Gastrocnemius medialis (tissue), 4 donors: Measurements from ENCODE around the gene PDE6C. TPM values are rescaled to one million over a fixed set of nuclear protein-coding genes. Genes with fewer than 3 reads are reported as not detected.

ENCODE experiments used
- ATAC-seq, 2 donors: fragments of 150-250 bp; one replicate each; pipeline ENCODE4 v1.9.1; 2016
- DNase-seq, 2 donors: peaks; one replicate each; pipeline ENCODE4 v3.0.0-alpha.2; 2019
- H3K27ac ChIP-seq, 4 donors: fragments of 200-600 bp; sonication (generic); 1 replicate in 1 of 4; 2 replicates in 3 of 4; pipeline ENCODE4 v1.5.1; 2016 to 2018; ENCODE audit warnings: mild to moderate bottlenecking in 2 of 4, moderate library complexity in 1 of 4
- H3K27me3 ChIP-seq, 3 donors: fragments of 200-600 bp; sonication (generic) in 2 of 3; 1 replicate in 1 of 3; 2 replicates in 2 of 3; pipeline versions ENCODE4 v1.5.1 to v1.6.0; 2016 to 2019; ENCODE audit warnings: mild to moderate bottlenecking in 1 of 3, moderate library complexity in 1 of 3
- H3K36me3 ChIP-seq, 2 donors: fragments of 200-600 bp; sonication (generic) in 1 of 2; one replicate each; pipeline ENCODE4 v1.5.1; 2017 to 2018
- H3K4me1 ChIP-seq, 2 donors: fragments of 200-600 bp; sonication (generic) in 1 of 2; one replicate each; pipeline ENCODE4 v1.5.1; 2016 to 2017; ENCODE audit warnings: mild to moderate bottlenecking in 2 of 2
- H3K4me3 ChIP-seq, 4 donors: fragments of 200-600 bp; sonication (generic) in 3 of 4; 1 replicate in 1 of 4; 2 replicates in 3 of 4; pipeline ENCODE4 v1.5.1; 2016 to 2019; ENCODE audit warnings: mild to moderate bottlenecking in 2 of 4
- H3K9me3 ChIP-seq, 3 donors: fragments of 200-600 bp; sonication (generic) in 2 of 3; 1 replicate in 1 of 3; 2 replicates in 2 of 3; pipeline ENCODE4 v1.5.1; 2016 to 2019
- CTCF ChIP-seq, 5 experiments: fragments of 450-650 bp in 3 of 5; fragments of 200-600 bp in 2 of 5; sonication (generic) in 2 of 5; IDR thresholded peaks in 4 of 5; conservative IDR thresholded peaks in 1 of 5; 1 replicate in 4 of 5; 2 replicates in 1 of 5; pipeline ENCODE4 v1.5.1; 2016 to 2019; ENCODE audit warnings: antibody characterized with exemption in 5 of 5, mild to moderate bottlenecking in 3 of 5, moderate library complexity in 3 of 5
- POLR2A ChIP-seq, 2 donors: fragments of 450-650 bp; IDR thresholded peaks; one replicate each; pipeline ENCODE4 v1.6.1; 2017; ENCODE audit warnings: antibody characterized with exemption in 2 of 2, mild to moderate bottlenecking in 2 of 2, moderate library complexity in 2 of 2
- in situ Hi-C, 4 donors: fragments of 200-750 bp; cut with MboI; loops; one replicate each; pipeline versions ENCODE4 v1.15.0 to v1.8.0; 2017; ENCODE audit warnings: low sequenced_read_pairs in 4 of 4
- intact Hi-C: fragments of 100-400 bp; cut with DNase I; formaldehyde crosslinking; loops from one replicate; pipeline ENCODE4 v1.15.1; 2023; ENCODE audit warnings: low total_unique reads
- total RNA-seq, 4 donors: library from RNA; depleted of rRNA; stranded (reverse); fragments of >200 nt; gene quantifications; one replicate each; pipeline versions ENCODE4 v1.1.0 to v1.2.3, GENCODE V29; 2016

PDE6C gene
- total RNA-seq, result not detected

- no peak for TF ChIP-seq CTCF (IDR thresholded peaks at IDR 0.05 in 4 of 5, conservative IDR thresholded peaks at IDR 0.05 in 1 of 5)
- TF ChIP-seq POLR2A (IDR thresholded peaks at IDR 0.05), result no peak
- H3K4me1 ChIP-seq, result no peaks in the 10 kb centered on the region
- H3K9me3 ChIP-seq, result no peaks in the 10 kb centered on the region
- H3K4me3 ChIP-seq, result no peak within 1 kb of the TSS
- H3K27me3 ChIP-seq, result no peaks in the 10 kb centered on the region
- H3K27ac ChIP-seq, result no peak within 1 kb of the TSS
- H3K36me3 ChIP-seq, result no peaks in the 10 kb centered on the region
- DNase-seq (no peak), ATAC-seq (no peak)
- in situ Hi-C loops, result no loop called here
- intact Hi-C loops, result no loop called here
Observed at GRCh38 chr10:93612311-93612710, at the start of gene PDE6C. Gene PDE6C, plus strand, starts transcription at chr10:93612537. Its CDS starts 189 bp downstream, at chr10:93612726.

- TF ChIP-seq POLR2A (IDR thresholded peaks at IDR 0.05) (no peak), CTCF (IDR thresholded peaks at IDR 0.05 in 4 of 5, conservative IDR thresholded peaks at IDR 0.05 in 1 of 5) (no peak)
- in situ Hi-C loops (no loop called here), intact Hi-C loops (no loop called here)
- no peaks in the 10 kb centered on the region for H3K36me3 ChIP-seq
- H3K4me1 ChIP-seq, result no peaks in the 10 kb centered on the region
- no peaks in the 10 kb centered on the region for H3K9me3 ChIP-seq
- ATAC-seq (no peak), DNase-seq (no peak)
- H3K4me3 ChIP-seq, result no peak overlapping the region
- no peak overlapping the region for H3K27ac ChIP-seq
- peaks cover 24 to 32% (median 27%) of the 10 kb centered on the region in 3 donors for H3K27me3 ChIP-seq
Observed at GRCh38 chr10:93565446-93565845, 46.9 kb upstream of the PDE6C start.

- in situ Hi-C loops (no loop called here), intact Hi-C loops (no loop called here)
- TF ChIP-seq CTCF (IDR thresholded peaks at IDR 0.05 in 4 of 5, conservative IDR thresholded peaks at IDR 0.05 in 1 of 5), result no peak
- no peak for TF ChIP-seq POLR2A (IDR thresholded peaks at IDR 0.05)
- Histone ChIP-seq H3K4me3 (peak within 1 kb of the TSS in 3 of 4 donors; percentile 29 to 46 (median 39)), H3K27me3 (peaks cover 24 to 32% (median 27%) of the 10 kb centered on the region in 3 donors), H3K4me1 (no peaks in the 10 kb centered on the region), H3K9me3 (no peaks in the 10 kb centered on the region), H3K27ac (no peak within 1 kb of the TSS), H3K36me3 (no peaks in the 10 kb centered on the region)
- DNase-seq (peak in 1 of 2 donors; percentile 25), ATAC-seq (no peak)
Observed at GRCh38 chr10:93566435-93567276, 45.7 kb upstream of the PDE6C start, which contains the start of gene FFAR4. Gene FFAR4, plus strand, starts transcription at chr10:93566665. Its CDS starts 56 bp downstream, at chr10:93566721.

- Histone ChIP-seq H3K4me3 (peak overlapping the region in 2 of 4 donors; percentile 6 to 39), H3K36me3 (no peaks in the 10 kb centered on the region)
Observed at GRCh38 chr10:93567277-93568104, 44.8 kb upstream of the PDE6C start.

More at GRCh38 chr10:93567277-93568104, 44.8 kb upstream of the PDE6C start:
- no peaks in the 10 kb centered on the region for H3K4me1 ChIP-seq
- H3K27me3 ChIP-seq, result peaks cover 24 to 32% (median 27%) of the 10 kb centered on the region in 3 donors
- intact Hi-C loops (no loop called here), in situ Hi-C loops (no loop called here)
- no peak for ATAC-seq
- TF ChIP-seq POLR2A (IDR thresholded peaks at IDR 0.05) (no peak), CTCF (IDR thresholded peaks at IDR 0.05 in 4 of 5, conservative IDR thresholded peaks at IDR 0.05 in 1 of 5) (no peak)
- no peak for DNase-seq
- H3K9me3 ChIP-seq, result no peaks in the 10 kb centered on the region
- no peak overlapping the region for H3K27ac ChIP-seq
